IPS-18c (cell line): ENCODE results near the gene SLBP.

Experiments
- H3K4me3 ChIP-seq: 2 replicates; pipeline ENCODE4 v1.7.0; 2013; ENCODE audit warnings: low read depth, mild to moderate bottlenecking, low read length, moderate library complexity; ENCODE audit not compliant: insufficient read depth
- H3K9me3 ChIP-seq: one replicate; pipeline ENCODE4 v1.6.1; 2013; ENCODE audit warnings: mild to moderate bottlenecking, low read length, moderate library complexity; ENCODE audit not compliant: control insufficient read depth, insufficient read depth

Gene SLBP

GRCh38 chr4:1737666-1738065 is 25.5 kb upstream of the SLBP start:
- Histone ChIP-seq H3K4me3 (no peak overlapping the region), H3K9me3 (peaks cover 8% of the 10 kb centered on the region)

- H3K9me3 ChIP-seq, result peaks cover 8% of the 10 kb centered on the region
- H3K4me3 ChIP-seq, result no peak overlapping the region
Measured at GRCh38 chr4:1736812-1737211, 24.7 kb upstream of the SLBP start.

GRCh38 chr4:1735215-1735614 is 23.1 kb upstream of the SLBP start:
- peaks cover 8% of the 10 kb centered on the region for H3K9me3 ChIP-seq
- H3K4me3 ChIP-seq, result no peak overlapping the region

GRCh38 chr4:1732911-1733310 is 20.8 kb upstream of the SLBP start:
- H3K4me3 ChIP-seq, result no peak overlapping the region
- peaks cover 8% of the 10 kb centered on the region for H3K9me3 ChIP-seq

- no peak overlapping the region for H3K4me3 ChIP-seq
- no peaks in the 10 kb centered on the region for H3K9me3 ChIP-seq
Measured at GRCh38 chr4:1731180-1731579, 19.1 kb upstream of the SLBP start.

- H3K9me3 ChIP-seq, result no peaks in the 10 kb centered on the region
- no peak overlapping the region for H3K4me3 ChIP-seq
Measured at GRCh38 chr4:1730532-1731135, 18.5 kb upstream of the SLBP start.

GRCh38 chr4:1728061-1728980 is 16.2 kb upstream of the SLBP start:
- Histone ChIP-seq H3K9me3 (no peaks in the 10 kb centered on the region), H3K4me3 (no peak overlapping the region)

- Histone ChIP-seq H3K4me3 (no peak overlapping the region), H3K9me3 (no peaks in the 10 kb centered on the region)
Measured at GRCh38 chr4:1727117-1728031, 15.3 kb upstream of the SLBP start.

GRCh38 chr4:1726146-1726934 is 14.2 kb upstream of the SLBP start:
- Histone ChIP-seq H3K9me3 (no peaks in the 10 kb centered on the region), H3K4me3 (no peak overlapping the region)

- Histone ChIP-seq H3K4me3 (no peak overlapping the region), H3K9me3 (no peaks in the 10 kb centered on the region)
Measured at GRCh38 chr4:1725521-1725920, 13.4 kb upstream of the SLBP start.

GRCh38 chr4:1723131-1723801 is 11.1 kb upstream of the SLBP start:
- H3K9me3 ChIP-seq, result no peaks in the 10 kb centered on the region
- peak overlapping the region; percentile 17; the same call in 1 of the 2 replicates for H3K4me3 ChIP-seq

GRCh38 chr4:1722551-1723118 is 10.5 kb upstream of the SLBP start:
- Histone ChIP-seq H3K9me3 (no peaks in the 10 kb centered on the region), H3K4me3 (peak overlapping the region; percentile 88)

GRCh38 chr4:1721666-1722550 is 9.8 kb upstream of the SLBP start:
- H3K4me3 ChIP-seq, result peak overlapping the region; percentile 88
- H3K9me3 ChIP-seq, result no peaks in the 10 kb centered on the region

GRCh38 chr4:1721003-1721665 is 9.0 kb upstream of the SLBP start, which contains the start of the genes TACC3 and TMEM129:
Gene TACC3, plus strand, starts transcription at chr4:1721521. Its CDS starts 1,901 bp downstream, at chr4:1723422.
Gene TMEM129, minus strand, starts transcription at chr4:1721323. Its CDS starts 486 bp downstream, at chr4:1720837.
- peak within 1 kb of the TSS; percentile 95 for H3K4me3 ChIP-seq

More at GRCh38 chr4:1721003-1721665, 9.0 kb upstream of the SLBP start, which contains the start of the genes TACC3 and TMEM129:
- H3K9me3 ChIP-seq, result no peaks in the 10 kb centered on the region
